DMS 273 (cell line): ENCODE results near the gene SPRING1.
"Not testable (repeated sequence)": the region's sequence is repeated elsewhere in the genome, so short reads cannot be mapped to it uniquely, and the experiment has no call there.

ENCODE experiments used
- DNase-seq: peaks from one replicate; lab custom pipeline; 2025; ENCODE audit not compliant: unreplicated experiment; lab: John Stamatoyannopoulos, UW

The SPRING1 gene, protein sequence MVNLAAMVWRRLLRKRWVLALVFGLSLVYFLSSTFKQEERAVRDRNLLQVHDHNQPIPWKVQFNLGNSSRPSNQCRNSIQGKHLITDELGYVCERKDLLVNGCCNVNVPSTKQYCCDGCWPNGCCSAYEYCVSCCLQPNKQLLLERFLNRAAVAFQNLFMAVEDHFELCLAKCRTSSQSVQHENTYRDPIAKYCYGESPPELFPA

DNA sequence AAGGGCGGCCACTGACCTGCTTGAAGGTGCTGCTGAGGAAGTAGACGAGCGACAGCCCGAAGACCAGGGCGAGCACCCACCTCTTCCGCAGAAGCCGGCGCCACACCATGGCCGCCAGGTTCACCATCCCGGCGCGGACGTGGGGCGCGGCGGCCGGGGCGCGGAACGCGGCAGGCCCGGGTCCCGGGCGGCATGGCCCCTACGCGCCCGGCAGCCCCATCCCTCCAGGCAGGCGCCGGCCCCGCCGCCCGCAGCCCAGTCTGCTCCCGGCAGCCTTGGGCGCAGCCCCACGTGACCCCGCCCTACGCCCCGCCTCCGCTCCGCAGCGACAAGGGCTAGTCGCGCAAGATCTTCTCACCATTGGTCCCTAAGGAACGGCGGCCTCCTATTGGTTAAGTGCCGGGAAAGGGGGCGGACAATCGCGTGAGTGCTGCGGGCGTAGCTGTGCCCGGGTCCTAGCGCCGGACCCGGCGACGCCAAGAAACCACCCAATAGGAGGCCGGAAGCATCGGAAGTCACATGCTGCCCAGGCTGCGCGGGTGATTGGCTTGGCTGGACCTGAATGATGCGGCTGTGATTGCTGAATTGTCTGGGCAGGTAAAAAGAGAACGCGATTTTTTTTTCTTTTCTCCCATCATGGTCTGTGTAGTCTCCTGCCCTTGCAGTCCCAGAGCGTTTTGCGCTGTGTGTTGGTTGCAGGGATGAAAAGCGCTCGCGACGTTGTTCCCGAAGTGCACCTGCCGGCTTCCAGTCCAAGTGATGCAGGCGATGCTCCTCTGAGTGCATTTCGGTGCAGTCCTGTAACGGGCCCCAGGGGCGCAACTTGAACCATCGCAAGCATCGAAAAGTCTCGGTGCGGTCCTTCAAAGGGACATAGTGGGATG lies at the start of gene SPRING1, which contains the start of gene RNFT2:
Gene SPRING1 (minus strand): TSS at position 296 of the 884 bp plus-strand sequence. CDS start 169 bp downstream, at position 127.
Gene RNFT2 (plus strand): TSS at position 542 of the 884 bp plus-strand sequence. CDS start 2,183 bp downstream, outside the sequence.
- peak; percentile 99 for DNase-seq

DNA sequence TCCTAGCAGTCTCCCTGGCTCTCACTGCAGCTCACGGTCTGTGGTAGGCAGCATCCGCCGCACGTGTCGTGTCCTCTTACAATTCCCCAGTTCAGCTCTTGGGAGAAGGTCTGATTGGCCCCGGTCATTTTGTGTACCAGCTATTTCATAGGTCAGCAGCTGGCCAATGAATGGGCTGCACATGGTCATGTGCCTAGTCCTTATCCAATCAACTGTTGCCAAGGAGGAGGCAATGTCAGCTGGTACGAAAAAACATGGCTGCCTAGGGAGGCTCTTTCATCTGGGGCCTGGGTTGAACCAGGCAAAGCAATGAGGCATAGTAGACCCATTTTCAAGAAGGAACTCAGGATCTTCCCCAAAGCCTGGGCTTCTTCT lies 46.4 kb upstream of the SPRING1 start:
- peak; percentile 7 for DNase-seq

DNA sequence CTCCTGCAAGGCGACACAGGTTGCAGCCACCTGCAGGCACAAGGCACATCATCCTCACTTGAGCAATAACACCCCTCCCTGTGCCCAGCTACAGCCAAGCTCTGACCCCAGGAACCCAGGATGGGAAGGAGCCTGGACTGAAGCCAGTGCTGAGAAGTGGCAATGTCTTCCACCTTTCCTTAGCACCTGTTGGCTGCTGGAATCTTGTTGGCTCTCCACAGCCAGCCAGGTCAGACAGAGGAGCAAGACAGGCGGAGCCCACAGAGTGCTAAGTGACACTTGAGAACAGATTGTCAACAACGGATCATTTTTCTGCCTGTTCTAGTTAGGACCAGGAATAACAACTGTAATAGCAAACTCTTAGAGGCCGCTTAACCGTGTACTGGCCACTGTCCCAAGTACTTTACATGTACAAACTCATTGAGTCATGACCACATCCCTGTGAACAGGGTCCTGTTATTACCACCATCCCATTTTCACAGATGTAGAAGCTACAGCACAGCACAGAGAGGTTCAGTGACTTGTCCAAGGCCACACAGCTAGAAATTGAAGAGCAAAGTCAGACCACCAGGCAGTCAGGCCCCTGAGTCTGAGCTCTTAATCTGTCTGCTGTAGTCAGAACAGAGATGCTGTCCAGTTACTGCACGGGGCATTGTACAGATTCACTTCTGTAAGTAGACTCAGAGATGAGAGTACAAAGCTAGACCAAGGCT lies 45.8 kb upstream of the SPRING1 start:
- no peak for DNase-seq

DNA sequence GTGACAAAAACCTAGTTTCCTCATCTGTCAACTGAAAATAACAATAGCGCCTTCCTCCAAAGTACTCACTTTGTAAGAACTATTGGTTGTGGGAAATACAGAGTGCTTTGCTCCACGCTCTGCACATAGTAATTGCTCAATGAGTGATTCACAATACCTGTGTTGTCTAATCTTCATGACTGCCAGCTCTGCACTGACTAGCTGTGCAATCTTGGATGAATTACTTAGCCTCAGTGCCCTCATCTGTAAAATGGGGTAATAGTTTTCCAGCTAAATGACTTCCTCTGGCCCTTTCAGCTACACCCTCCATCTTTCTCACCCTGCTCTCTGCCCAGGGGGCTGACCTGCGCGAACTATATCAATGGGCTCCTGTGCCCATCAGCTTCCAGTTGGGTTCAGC lies 43.1 kb upstream of the SPRING1 start:
- DNase-seq, result no peak

DNA sequence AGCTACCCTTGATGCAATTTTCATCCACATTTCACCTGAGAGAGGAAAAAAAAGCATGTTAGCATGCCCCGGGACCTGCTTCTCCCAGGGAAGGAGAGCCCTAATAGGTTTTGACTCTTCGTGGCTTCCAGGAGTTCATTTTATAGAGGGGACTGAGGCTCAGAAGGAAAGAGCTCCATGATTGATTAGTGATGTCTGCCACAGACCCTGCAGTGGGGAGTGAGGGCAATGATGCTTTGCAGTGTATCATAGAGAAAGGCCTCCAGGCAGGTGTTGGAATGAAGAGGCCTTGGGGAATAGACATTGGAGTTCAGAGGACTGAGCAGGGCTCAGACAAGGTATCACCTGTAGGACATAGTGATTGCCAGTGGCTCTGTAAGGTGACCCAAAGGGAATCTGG lies 41.7 kb upstream of the SPRING1 start:
- no peak for DNase-seq

DNA sequence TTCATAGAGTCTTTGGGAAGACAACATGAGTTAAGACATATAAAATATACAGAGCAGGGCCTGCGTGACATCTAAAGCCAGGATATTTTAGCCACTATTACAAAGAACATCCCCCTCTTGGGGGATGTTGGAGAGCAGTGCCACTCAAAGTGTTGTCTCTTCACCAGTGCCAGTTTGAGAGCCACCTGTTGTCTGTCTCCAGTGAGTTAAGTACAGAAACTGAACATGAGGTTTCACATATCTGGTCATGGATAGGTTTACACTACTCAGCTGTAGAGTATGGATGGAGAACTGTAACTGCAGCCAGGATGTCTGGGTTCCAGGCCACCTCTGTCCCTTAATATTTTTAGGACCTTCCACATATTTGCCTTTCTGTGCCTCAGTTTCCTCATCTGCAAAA lies 39.4 kb upstream of the SPRING1 start:
- DNase-seq, result no peak

DNA sequence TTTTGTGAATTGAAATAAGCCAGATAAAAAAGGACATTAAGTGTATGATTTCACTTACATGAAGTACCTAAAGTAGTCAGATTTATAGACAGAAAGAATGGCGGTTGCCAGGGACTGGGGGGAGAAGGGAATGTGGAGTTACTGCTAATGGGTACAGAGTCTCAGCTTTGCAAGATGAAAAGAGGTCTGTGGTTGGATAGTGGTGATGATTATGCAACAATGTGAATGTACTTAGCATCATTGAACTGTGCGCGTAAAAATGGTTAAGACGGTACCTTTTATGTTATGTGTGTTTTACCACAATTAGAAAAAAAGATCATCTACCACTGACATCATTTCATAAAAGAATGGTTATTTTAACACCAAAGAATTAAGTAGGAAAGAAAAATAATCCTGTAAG lies 36.2 kb upstream of the SPRING1 start:
- DNase-seq, result no peak

DNA sequence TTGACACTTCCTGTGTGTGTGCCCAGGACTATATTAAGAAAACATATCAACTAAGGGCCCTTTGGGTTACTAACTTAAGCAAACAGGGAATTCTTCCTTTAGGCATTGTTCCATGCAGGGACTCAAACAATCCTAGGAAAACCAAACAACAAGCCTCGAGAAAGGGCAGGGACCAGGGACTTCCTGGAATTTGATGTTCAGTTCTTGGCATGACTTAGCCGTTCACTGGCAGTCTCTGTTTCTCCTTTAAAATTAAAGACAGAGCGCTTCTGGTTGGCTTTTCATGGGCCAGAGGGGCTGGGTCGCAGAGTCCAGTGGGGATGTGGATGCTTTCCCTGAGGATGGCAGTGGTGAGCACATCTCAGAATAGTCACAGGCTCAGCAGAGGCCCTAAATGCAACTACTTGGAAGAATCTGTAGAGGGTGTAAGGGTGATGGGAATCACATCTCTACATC lies 35.4 kb upstream of the SPRING1 start:
- no peak for DNase-seq

DNA sequence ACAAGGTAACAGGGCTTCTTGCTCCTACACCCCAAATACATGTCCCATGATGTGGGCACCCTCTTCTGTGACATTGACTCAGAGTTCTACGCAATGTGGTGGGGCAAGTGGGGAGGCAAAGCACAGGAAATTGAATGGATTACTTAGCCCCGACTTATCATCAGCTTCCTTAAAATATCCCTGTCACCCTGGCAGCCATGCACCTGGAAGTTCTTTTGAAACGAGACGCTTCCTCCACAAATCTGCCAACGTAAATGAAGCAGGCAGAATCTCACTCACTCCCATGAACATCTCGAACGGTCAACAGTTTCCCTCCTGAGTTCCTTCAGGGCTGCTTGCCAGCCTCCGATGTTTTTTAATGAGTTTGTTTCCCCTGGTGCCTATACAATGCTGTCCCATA lies 33.8 kb upstream of the SPRING1 start:
- DNase-seq, result no peak

DNA sequence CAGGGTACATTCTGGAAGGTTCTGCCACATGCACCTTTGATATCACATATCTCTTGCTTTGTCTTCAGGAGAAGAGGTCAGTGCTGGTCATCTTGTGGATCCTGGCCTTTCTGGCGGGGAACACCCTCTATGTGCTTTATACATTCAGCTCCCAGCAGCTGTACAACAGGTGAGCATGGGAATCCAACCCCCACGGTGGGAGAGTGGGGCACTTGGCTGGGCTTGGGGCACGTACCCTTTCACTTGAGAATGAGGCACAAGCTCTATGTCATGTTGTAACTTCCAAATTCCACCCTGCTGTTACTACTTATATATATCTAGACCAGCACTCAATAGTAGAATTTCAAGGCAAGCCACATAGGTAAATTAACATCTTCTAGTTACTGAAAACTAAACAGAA lies 28.9 kb upstream of the SPRING1 start:
- DNase-seq, result no peak

DNA sequence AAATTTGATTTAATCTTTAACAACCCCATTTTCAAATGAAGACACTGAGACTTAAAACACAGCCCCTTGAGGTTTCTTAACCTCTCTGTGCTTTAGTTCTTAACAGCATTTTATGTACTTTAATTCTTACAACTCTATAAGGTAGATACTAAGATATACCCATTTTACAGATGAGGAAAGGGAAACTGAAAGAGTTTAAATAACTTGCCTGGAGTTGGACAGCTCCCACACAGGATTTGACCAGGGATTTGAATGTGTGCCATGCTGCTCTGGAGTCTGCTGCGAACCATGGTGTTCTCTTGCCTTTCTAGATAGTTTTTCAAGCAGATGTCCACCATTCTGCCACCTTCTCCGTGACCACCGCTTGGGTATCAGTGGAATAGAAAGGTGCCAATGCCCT lies 28.4 kb upstream of the SPRING1 start:
- DNase-seq, result no peak

DNA sequence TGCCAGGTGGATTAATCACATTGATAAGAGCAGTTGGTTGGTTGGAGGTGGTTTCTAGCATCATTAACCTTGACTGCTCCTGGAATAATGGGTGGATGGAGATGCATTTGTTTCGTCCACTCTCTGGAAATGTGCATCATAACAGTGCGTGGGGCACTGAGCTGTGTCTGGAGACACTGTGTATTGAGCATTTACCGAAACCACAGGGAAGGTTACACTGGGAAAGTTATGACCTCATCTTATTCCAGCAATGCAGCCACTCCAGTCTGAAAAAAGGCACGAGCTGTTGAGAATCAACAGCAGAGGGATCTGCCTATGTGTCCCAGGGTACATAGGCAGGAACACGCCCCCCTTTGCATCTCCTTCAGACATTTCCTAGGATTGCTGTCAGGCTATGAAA lies 27.4 kb upstream of the SPRING1 start:
- DNase-seq, result no peak

DNA sequence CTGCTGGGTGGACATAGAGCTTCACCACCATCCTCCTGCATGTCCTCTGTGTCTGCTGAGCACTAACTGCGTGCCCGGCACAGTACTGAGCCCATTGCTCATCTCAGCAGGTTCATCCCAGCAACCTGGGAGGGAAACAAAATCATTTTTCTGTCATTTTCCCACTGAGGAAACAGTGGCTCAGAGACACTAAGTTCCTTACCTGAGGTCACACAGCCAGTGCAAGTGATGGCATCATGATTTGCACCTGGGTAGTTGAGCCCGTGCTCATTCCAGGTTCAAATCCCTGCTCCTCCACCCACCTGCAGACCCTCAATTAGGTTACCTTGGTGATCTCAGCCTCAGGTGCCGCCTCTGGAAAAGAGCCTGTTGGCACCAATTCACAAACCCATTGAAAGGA lies 23.6 kb upstream of the SPRING1 start:
- no peak for DNase-seq

DNA sequence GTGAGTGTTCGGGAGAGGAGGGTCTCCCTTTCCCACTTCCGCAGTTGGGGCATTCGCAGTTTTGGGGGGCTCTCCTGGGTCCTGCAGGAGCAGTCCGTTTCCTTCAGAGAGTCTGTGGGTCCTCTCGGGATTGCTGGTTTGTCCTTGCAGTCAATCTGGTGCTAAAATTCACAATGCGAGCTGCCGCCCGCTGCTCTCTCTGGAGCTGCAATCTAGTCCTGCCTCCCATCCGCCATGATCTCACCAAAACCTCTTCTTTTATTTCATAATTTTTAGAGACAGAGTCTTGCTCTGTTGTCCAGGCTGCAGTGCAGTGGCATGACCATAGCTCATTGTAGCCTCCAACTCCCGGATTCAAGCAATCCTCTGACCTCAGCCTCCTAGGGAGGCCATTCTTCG lies 22.8 kb upstream of the SPRING1 start:
- no peak for DNase-seq

DNA sequence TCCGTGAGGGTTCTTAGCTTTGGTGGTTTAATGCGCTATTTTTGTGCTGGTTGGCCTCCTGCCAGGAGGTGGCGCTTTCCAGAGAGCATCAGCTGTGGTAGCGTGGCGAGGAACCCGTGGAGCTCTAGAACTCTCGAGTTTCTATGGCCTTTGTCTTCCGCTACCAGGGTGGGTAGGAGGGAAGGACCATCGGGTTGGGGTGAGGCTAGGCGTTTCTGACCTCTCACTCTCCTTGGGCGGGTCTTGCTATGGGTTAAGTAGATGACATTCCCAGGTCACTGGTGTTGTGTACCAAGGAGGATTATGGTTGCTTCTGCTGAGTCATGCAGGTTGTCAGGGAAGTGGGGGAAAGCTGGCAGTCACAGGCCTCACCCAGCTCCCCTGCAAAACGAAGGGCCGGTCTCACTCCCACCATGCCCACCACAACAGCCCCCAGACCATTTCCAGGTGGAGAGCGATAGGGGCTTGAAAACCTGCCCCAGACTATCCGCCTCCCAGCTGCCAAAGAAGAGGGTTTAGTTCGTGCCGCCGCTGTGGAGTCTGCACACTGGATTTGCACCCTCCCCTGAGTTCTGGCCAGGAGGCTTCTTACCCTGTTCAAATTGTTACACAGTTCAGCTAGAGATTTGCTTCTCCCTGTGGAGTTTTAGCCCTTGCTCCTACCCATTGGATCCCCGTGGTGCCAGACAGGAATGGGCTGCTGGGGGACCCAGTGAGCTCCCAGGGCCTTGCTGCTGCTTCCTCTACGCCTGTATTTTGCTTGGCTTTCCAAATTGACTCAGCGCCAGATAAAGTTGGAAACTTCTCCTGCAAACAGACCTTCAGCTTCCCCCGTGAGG lies 22.1 kb upstream of the SPRING1 start:
- DNase-seq, result no peak

DNA sequence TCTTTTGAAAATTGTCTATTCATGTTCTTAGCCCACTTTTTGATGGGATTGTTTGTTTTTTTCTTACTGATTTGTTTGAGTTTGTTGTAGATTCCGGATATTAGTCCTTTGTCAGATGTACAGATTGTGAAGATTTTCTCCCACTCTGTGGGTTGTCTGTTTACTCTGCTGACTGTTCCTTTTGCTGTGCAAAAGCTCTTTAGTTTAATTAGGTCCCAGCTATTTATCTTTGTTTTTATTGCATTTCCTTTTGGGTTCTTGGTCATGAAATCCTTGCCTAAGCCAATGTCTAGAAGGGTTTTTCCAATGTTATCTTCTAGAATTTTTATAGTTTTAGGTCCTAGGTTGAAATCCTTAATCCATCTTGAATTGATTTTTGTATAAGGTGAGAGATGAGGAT lies 16.9 kb upstream of the SPRING1 start:
- DNase-seq, result not testable (repeated sequence)

DNA sequence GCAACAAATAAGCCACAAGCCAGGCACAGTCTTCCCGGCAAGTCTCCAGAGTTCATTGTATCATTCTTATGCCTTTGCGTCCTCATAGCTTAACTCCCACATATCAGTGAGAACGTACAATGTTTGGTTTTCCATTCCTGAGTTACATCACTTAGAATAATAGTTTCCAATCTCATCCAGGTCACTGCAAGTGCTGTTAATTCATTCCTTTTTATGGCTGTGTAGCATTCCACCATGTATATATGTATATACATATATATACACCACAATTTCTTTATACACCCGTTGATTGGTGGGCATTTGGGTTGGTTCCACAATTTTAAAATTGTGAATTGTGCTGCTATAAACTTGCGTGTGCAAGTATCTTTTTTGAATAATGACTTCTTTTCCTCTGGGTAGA lies 16.2 kb upstream of the SPRING1 start:
- not testable (repeated sequence) for DNase-seq

DNA sequence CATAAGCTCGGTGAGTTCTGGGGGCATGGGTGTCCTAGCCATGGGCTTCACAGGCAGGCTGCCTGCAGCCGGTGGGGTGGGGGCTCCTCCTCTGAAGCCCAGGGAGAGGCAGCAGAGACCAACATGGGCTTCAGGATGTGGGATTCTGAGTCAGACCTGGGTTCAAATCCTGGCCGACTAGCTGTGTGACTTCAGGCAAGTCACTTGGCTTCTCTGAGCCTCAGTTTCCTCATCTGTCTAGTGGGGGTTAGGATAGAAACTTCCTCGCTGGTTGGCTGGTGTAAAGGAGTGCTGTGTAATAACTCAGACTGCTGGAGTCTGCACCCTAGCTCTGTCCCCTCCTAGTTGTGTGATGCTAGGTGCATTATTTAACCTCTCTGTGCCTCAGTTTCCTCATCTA lies 12.4 kb upstream of the SPRING1 start:
- DNase-seq, result no peak

DNA sequence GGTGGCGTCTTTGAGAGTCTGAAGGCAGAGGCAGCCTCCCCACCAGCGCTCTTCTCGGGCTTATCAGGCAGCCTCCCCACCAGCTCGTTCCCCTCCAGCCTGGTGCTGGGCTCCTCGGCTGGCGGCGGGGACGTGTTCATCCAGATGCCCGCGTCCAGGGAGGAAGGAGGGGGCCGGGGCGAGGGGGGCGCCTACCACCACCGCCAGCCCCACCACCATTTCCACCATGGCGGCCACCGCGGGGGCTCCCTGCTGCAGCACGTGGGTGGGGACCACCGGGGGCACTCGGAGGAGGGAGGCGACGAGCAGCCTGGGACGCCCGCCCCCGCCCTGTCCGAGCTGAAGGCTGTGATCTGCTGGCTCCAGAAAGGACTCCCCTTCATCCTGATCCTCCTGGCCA lies 12.0 kb upstream of the SPRING1 start:
- no peak for DNase-seq

DNA sequence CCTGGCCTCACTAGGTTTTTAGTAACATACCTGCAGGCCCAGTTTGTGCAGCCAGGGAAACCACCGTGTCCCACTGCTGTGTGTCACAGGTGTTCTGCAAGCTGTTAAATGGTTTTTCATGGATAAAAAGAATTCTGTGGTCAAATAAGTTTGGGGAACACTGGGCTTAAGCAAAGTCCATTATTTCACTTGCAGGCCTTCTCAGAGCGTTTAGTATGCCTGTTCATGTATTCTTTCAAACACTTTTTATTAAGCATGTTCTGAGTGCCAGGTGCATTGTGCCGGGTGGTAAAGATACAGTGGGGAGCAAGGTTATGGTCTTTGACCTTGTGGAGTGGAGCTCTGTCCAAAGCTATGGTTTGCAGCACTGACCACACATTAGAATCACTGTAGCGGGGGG lies 7.7 kb upstream of the SPRING1 start:
- no peak for DNase-seq

DNA sequence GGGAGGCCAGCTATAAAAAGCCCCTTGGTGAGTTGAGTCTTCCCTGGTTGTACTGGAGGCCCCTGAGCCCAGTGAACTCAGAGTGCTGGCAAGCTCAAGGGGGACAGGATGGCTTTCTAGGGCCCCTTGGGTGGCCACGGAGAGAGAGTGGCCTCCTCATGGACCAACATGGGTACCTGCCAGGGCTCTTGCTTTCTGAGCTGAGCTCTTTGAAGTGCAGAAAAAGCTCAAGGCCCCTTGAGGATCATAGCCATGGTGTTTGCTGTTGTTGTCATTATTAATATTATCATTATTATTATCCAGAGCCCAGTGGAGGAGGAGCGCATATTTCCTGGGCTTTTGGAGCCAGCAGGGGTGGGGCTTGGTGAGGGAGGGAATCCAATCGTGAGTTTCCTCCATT lies 6.9 kb upstream of the SPRING1 start:
- no peak for DNase-seq
